NCI-H526 treated with DMSO at 0.1 percent for 48 hours (cell line): ENCODE results near the gene FGFR2.

Experiments
- DNase-seq: peaks from one replicate; lab custom pipeline; 2025; lab: John Stamatoyannopoulos, UW

The FGFR2 gene

DNA sequence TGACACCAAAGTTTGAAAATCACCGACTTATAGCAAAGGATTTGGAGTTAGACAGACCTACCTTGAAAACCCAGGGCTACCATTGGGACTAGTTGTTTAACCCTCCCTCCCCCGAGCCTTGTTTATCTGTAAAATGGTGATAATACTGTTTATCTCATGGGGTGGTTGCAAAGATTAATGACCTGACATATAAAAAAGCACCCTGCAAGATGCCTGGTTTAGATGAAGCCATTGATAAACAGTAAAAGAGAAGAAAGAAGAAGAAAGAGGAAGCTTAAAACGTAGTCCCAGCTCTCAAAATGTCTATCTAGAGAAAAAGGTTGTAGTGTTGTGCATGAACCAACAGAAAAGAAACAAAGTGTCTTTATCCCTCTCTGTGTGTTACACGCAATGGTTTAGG, 145.7 kb downstream of the FGFR2 start:
- DNase-seq = no peak

GRCh38 chr10:121450247-121450646, 148.0 kb downstream of the FGFR2 start:
- DNase-seq = no peak

DNA sequence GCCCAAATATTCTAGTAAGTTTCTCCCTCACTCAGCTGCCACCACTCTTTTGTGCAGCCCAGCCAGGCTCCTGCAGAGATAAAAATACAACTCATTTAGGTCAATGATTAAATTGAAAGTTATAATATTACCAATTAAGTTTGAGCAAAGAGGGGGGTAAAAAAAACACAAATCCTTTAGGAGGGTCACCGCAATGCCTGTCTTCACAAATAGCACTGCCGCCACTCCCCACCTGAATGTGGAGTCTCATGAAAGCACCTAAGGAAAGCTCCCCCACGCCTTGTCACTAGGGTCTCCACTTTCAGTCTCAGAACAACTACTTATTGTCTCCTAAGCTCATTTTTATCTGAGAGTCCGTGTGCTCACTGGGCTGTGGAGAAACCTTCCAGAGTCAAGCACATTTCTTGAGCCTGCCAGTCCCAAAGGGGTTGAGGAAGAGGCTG, 148.7 kb downstream of the FGFR2 start:
- no peak for DNase-seq

DNA sequence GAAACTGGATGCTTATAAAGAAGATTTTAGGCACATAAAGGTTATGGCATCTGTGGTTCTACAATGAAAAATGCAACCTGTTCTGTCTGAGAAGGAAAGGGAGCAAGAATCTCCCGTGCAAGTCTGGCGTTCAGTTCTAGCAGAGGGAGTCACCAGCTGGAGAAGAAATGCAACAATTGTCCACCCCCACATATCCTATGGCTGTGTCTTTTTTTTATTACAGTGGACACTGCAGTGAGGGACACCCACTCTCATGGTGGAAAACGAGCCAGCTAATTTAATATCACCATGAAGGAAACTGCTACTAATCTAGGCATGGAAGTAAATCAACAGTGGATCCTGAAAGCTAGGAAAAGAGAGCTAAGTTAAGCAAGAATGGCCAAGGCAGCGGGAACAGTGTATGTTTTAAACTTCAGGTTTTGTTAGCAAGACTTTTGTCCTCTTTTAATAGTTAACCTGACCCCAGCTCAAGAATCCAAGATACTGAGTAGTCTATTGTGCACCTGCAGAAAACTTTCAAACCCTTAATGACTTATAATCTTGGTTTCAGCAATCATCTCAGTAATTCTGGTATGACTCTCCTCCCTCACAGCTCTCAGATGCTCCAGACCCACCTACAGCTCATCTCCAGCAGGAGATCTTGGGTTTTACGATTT, 149.3 kb downstream of the FGFR2 start:
- no peak for DNase-seq

DNA sequence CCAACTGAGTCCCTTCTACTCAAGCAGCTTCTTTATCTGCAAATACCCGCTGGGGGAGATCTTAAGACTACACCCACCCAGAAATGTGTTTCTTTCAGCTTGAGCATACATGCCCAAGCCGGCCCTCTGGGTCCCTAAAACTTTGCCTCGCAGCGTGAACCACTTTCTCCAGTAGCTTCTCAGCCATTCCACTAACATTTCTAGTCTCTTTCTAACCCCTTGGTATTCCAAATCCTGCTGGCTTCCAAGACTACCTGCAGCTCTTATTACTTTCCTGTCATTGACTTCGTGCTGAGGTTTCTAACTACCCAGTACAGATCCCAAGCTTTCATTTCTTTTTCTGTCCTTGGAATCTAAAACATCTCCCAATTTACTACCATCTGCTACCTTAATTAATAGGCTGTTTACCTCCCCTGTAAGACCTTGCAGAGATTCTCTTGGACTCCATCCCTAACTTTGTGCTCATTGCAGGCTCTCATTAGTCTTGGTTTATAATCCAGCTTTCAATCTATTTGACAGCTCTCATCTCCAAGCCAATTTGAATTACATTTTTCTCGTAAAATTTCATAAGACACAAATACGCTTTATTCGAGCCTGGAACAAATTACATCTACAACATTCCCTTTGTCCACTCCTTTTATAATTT, 153.6 kb downstream of the FGFR2 start:
- DNase-seq = no peak

DNA sequence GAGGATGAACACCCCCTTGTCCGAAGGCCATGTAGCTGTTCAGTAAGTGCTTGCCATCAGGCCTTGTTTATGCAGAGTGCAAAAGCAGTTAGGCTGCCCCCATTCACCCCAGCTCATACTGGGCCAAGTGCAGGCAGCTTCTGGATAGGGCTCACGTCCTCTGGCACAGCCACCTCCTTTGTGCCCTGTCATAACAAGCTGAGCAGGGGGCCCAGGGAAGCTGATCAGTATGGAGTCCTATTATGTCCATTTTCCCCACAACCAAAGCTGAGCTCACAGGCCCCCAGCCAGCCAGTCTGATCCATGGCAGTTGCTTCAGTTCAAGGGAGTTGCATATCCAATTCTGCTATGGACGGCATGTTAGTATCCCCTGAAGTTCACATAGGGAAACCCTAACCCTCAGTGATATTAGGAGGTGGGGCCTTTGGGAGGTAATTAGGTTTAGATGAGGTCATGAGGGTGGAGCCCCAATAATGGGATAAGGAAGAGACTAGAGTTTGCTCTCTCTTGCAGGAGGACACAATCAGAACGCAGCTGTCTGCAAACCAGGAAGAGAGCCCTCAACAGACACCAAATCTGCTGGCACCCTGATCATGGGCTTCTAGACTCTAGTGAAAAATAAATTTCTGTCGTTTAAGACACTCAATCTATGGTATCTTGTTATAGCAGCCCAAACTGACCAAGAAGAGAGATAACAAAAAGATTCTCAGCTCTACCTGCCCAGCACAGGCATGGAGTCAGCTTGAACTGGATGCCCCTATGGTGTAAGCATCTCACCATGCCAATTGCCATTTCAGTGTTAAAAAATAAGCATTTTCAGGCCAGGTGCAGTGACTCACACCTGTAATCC, 155.9 kb downstream of the FGFR2 start:
- DNase-seq = no peak

GRCh38 chr10:121440461-121440860, 157.8 kb downstream of the FGFR2 start:
- no peak for DNase-seq

GRCh38 chr10:121438333-121438732, 159.9 kb downstream of the FGFR2 start:
- DNase-seq = no peak

- DNase-seq = no peak
These were observed 160.6 kb downstream of the FGFR2 start for GRCh38 chr10:121437596-121437995.

GRCh38 chr10:121436630-121437341, 161.5 kb downstream of the FGFR2 start:
- no peak for DNase-seq

GRCh38 chr10:121436281-121436629, 162.0 kb downstream of the FGFR2 start:
- DNase-seq = no peak

- no peak for DNase-seq
These were observed 163.0 kb downstream of the FGFR2 start for GRCh38 chr10:121435099-121435875.

GRCh38 chr10:121433965-121434364, 164.3 kb downstream of the FGFR2 start:
- DNase-seq = no peak

DNA sequence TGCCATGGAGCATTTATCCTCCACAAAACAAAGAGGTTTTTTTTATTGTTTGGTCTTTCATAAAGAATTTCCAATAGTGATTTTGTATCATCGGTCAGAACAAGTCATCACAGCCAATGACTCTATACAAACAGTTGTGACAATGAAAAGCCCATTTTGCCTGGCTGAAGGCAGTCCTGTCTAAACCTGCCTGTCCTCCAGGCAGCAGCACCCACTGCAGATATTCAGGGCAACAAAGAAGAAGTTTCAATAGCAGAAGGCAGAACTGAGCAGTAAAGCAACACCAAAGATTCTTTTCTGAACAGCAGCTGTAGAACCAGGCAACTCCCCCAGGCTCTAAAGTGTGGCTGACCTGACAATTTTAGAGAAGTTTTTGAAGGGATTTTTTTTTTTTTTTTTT, 169.4 kb downstream of the FGFR2 start:
- DNase-seq = no peak
